ENCODE data around the gene CXXC5.
"Not testable (repeated sequence)": the region's sequence is repeated elsewhere in the genome, so short reads cannot be mapped to it uniquely, and the experiment has no call there.

CXXC5 gene

GRCh38 chr5:139710319-139711066 is 62.3 kb downstream of the CXXC5 start:
- Histone ChIP-seq H3K36me3 (ENCODE audit: control insufficient read depth, insufficient read depth, low read length) (no peaks in the 10 kb centered on the region), H3K27me3 (ENCODE audit: control insufficient read depth, insufficient read depth, low read length) (peaks cover 31% of the 10 kb centered on the region), H3K9me3 (ENCODE audit: control insufficient read depth, low read length) (no peaks in the 10 kb centered on the region), H3K4me3 (ENCODE audit: low read length) (no peak overlapping the region), H3K9ac (ENCODE audit: low read length) (no peak overlapping the region), H3K4me1 (ENCODE audit: control insufficient read depth, insufficient read depth, low read length) (peaks cover 46% of the 10 kb centered on the region)

GRCh38 chr5:139711067-139711905 is 63.1 kb downstream of the CXXC5 start:
- H3K36me3 ChIP-seq (ENCODE audit: control insufficient read depth, insufficient read depth, low read length): no peaks in the 10 kb centered on the region
- H3K4me3 ChIP-seq (ENCODE audit: low read length): peak overlapping the region; percentile 14
- peak overlapping the region; percentile 28 for H3K9ac ChIP-seq (ENCODE audit: low read length)
- H3K9me3 ChIP-seq (ENCODE audit: control insufficient read depth, low read length): no peaks in the 10 kb centered on the region
- peaks cover 31% of the 10 kb centered on the region for H3K27me3 ChIP-seq (ENCODE audit: control insufficient read depth, insufficient read depth, low read length)
- H3K4me1 ChIP-seq (ENCODE audit: control insufficient read depth, insufficient read depth, low read length): peaks cover 46% of the 10 kb centered on the region

DNA sequence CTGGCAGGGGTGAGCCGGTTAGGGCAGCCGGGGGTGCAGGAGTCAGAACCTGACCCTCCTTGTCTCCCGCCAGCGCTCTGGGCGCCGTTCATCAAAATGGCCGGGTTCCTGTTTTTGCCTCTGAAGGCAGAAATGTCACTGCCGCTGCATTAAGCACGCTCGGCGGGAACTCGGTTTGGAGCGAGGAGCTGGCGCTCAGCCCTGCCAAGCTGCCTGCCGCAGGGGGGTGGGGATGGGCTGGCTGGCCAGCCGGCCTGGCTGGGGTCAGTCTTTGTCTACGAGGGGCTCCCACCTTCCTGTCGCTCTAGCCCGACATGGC is 63.7 kb downstream of the CXXC5 start:
- Histone ChIP-seq H3K9me3 (ENCODE audit: control insufficient read depth, low read length) (no peaks in the 10 kb centered on the region), H3K4me3 (ENCODE audit: low read length) (peak overlapping the region; percentile 14), H3K9ac (ENCODE audit: low read length) (peak overlapping the region; percentile 28), H3K36me3 (ENCODE audit: control insufficient read depth, insufficient read depth, low read length) (no peaks in the 10 kb centered on the region), H3K4me1 (ENCODE audit: control insufficient read depth, insufficient read depth, low read length) (peaks cover 46% of the 10 kb centered on the region), H3K27me3 (ENCODE audit: control insufficient read depth, insufficient read depth, low read length) (peaks cover 31% of the 10 kb centered on the region)

- Histone ChIP-seq H3K9ac (ENCODE audit: low read length) (no peak overlapping the region), H3K4me1 (ENCODE audit: control insufficient read depth, insufficient read depth, low read length) (peaks cover 42% of the 10 kb centered on the region), H3K36me3 (ENCODE audit: control insufficient read depth, insufficient read depth, low read length) (no peaks in the 10 kb centered on the region), H3K4me3 (ENCODE audit: low read length) (no peak overlapping the region), H3K27me3 (ENCODE audit: control insufficient read depth, insufficient read depth, low read length) (peaks cover 31% of the 10 kb centered on the region), H3K9me3 (ENCODE audit: control insufficient read depth, low read length) (no peaks in the 10 kb centered on the region)
These were observed 64.3 kb downstream of the CXXC5 start for GRCh38 chr5:139712412-139712811.

- H3K9ac ChIP-seq (ENCODE audit: low read length); H3K36me3 ChIP-seq (ENCODE audit: control insufficient read depth, insufficient read depth, low read length); H3K4me3 ChIP-seq (ENCODE audit: low read length); H3K9me3 ChIP-seq (ENCODE audit: control insufficient read depth, low read length): not testable (repeated sequence)
- Histone ChIP-seq H3K4me1 (ENCODE audit: control insufficient read depth, insufficient read depth, low read length) (peaks cover 27% of the 10 kb centered on the region), H3K27me3 (ENCODE audit: control insufficient read depth, insufficient read depth, low read length) (peaks cover 31% of the 10 kb centered on the region)
These were observed 65.7 kb downstream of the CXXC5 start for GRCh38 chr5:139713898-139714297.

DNA sequence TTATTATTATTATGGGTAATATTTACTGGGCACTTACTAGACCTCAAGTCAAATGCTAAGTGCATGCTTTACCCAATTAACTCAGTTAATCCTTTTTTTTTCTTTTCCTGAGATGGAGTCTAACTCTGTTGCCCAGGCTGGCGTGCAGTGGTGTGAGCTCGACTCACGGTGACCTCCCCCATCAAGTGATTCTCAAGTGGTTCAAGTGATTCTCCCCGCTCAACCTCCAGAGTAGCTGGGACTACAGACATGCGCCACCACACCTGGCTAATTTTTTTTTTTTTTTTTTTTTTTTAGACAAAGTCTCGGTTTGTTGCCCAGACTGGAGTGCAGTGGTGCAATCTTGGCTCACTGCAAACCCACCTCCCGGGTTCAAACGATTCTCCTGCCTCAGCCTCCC is 69.1 kb downstream of the CXXC5 start:
- H3K4me3 ChIP-seq (ENCODE audit: low read length): no peak overlapping the region
- no peaks in the 10 kb centered on the region for H3K4me1 ChIP-seq (ENCODE audit: control insufficient read depth, insufficient read depth, low read length)
- H3K27me3 ChIP-seq (ENCODE audit: control insufficient read depth, insufficient read depth, low read length): peaks cover 12% of the 10 kb centered on the region
- no peak overlapping the region for H3K9ac ChIP-seq (ENCODE audit: low read length)
- H3K9me3 ChIP-seq (ENCODE audit: control insufficient read depth, low read length): no peaks in the 10 kb centered on the region
- no peaks in the 10 kb centered on the region for H3K36me3 ChIP-seq (ENCODE audit: control insufficient read depth, insufficient read depth, low read length)

DNA sequence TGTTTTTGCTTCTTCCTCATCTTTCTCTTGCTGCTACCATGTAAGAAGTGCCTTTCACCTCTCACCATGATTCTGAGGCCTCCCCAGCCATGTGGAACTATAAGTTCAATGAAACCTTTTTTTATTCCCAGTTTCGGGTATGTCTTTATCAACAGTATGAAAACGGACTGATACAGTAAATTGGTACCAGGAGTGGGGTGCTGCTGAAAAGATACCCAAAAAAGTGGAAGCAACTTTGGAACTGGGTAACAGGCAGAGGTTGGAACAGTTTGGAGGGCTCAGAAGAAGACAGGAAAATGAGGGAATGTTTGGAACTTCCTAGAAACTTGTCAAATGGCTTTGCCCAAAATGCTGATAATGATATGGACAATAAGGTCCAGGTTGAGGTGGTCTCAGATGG is 70.3 kb downstream of the CXXC5 start:
- not testable (repeated sequence) for H3K36me3 ChIP-seq (ENCODE audit: control insufficient read depth, insufficient read depth, low read length); H3K27me3 ChIP-seq (ENCODE audit: control insufficient read depth, insufficient read depth, low read length); H3K4me1 ChIP-seq (ENCODE audit: control insufficient read depth, insufficient read depth, low read length); H3K9me3 ChIP-seq (ENCODE audit: control insufficient read depth, low read length); H3K9ac ChIP-seq (ENCODE audit: low read length); H3K4me3 ChIP-seq (ENCODE audit: low read length)

DNA sequence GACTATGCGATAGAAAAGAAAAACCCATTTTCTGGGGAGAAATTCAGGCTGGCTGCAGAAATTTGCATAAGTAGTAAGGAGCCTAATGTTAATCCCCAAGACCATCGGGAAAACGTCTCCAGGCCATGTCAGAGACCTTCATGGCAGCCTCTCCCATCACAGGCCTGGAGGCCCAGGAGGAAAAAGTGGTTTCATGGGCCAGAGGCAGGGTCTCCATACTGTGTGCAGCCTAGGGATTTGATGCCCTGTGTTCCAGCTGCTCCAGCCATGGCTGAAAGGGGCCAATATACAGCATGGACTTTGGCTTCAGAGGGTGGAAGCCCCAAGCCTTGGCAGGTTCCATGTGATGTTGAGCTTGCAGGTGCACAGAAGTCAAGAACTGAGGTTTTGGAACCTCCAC is 71.8 kb downstream of the CXXC5 start:
- H3K4me1 ChIP-seq (ENCODE audit: control insufficient read depth, insufficient read depth, low read length); H3K9me3 ChIP-seq (ENCODE audit: control insufficient read depth, low read length); H3K4me3 ChIP-seq (ENCODE audit: low read length); H3K9ac ChIP-seq (ENCODE audit: low read length); H3K36me3 ChIP-seq (ENCODE audit: control insufficient read depth, insufficient read depth, low read length); H3K27me3 ChIP-seq (ENCODE audit: control insufficient read depth, insufficient read depth, low read length): not testable (repeated sequence)

DNA sequence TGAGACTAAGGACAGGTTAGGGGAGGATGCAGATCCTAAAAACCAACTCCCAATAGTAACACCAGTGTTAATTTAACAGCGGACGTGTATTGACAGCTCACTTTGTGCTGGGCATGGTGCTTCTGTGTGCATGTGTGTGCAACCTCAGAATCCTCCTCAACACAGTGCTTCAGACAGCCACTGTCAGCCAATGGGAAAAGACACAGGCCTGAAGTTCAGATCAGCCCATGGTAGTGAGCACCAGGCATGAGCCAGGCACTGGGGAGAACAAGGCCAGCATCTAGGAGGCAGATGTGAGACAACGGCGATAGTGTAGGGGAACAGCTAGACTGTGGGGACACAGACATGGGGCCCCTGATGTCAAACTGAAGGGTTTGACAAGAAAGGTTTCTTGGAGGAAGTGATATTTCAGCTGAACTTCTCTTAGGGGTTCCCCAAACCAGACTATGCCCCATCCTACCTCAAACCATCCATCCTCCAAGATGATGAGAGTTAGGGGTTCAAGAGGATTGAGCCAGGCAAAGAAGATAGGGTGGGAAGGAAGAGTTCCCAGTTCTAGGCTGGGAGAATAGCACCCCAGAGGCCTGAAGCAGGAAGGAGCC is 75.9 kb downstream of the CXXC5 start:
- no peak overlapping the region for H3K9ac ChIP-seq (ENCODE audit: low read length)
- no peaks in the 10 kb centered on the region for H3K9me3 ChIP-seq (ENCODE audit: control insufficient read depth, low read length)
- no peaks in the 10 kb centered on the region for H3K27me3 ChIP-seq (ENCODE audit: control insufficient read depth, insufficient read depth, low read length)
- H3K4me1 ChIP-seq (ENCODE audit: control insufficient read depth, insufficient read depth, low read length): no peaks in the 10 kb centered on the region
- no peaks in the 10 kb centered on the region for H3K36me3 ChIP-seq (ENCODE audit: control insufficient read depth, insufficient read depth, low read length)
- no peak overlapping the region for H3K4me3 ChIP-seq (ENCODE audit: low read length)

DNA sequence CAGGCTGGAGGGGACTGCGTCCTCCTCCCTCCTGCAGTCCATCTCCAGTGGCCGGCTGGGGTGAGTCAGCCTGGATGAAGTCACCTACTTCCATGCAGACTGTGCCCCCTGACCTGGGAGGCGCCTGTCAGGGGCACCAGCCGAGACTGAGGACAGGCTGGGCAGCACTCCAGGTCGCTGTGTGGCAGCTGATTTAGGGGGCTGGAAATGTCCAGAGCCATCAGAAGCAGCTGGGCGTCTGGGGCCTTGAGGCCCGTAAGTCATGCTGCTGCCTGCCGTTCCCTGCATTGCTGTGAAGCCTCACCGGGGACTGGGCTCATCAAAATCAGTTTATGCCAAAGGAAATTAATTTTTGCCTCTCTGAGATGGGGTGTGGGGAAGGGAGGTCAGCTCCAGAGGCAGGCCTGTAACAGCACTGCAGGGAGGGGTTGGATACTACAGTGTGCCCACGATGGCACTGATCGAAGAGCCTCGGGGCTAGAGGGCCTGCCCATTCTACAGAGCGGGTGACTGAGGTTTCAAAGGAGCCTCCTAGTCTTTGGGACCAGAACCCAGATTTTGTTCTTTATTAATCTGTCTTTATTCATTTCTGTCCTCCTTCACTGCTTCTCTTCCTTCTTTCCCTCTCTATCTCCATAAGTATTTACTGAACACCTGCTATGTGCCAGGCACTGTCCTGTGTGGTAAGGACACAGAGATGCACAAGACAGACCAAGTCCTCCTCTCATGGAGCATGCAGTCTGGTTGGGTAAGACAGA is 77.1 kb downstream of the CXXC5 start:
- Histone ChIP-seq H3K9me3 (ENCODE audit: control insufficient read depth, low read length) (no peaks in the 10 kb centered on the region), H3K9ac (ENCODE audit: low read length) (no peak overlapping the region), H3K36me3 (ENCODE audit: control insufficient read depth, insufficient read depth, low read length) (no peaks in the 10 kb centered on the region), H3K4me1 (ENCODE audit: control insufficient read depth, insufficient read depth, low read length) (no peaks in the 10 kb centered on the region), H3K4me3 (ENCODE audit: low read length) (no peak overlapping the region), H3K27me3 (ENCODE audit: control insufficient read depth, insufficient read depth, low read length) (no peaks in the 10 kb centered on the region)

GRCh38 chr5:139726248-139726647 is 78.1 kb downstream of the CXXC5 start:
- Histone ChIP-seq H3K9ac (ENCODE audit: low read length) (no peak overlapping the region), H3K9me3 (ENCODE audit: control insufficient read depth, low read length) (no peaks in the 10 kb centered on the region), H3K27me3 (ENCODE audit: control insufficient read depth, insufficient read depth, low read length) (no peaks in the 10 kb centered on the region), H3K36me3 (ENCODE audit: control insufficient read depth, insufficient read depth, low read length) (no peaks in the 10 kb centered on the region), H3K4me1 (ENCODE audit: control insufficient read depth, insufficient read depth, low read length) (no peaks in the 10 kb centered on the region), H3K4me3 (ENCODE audit: low read length) (no peak overlapping the region)

DNA sequence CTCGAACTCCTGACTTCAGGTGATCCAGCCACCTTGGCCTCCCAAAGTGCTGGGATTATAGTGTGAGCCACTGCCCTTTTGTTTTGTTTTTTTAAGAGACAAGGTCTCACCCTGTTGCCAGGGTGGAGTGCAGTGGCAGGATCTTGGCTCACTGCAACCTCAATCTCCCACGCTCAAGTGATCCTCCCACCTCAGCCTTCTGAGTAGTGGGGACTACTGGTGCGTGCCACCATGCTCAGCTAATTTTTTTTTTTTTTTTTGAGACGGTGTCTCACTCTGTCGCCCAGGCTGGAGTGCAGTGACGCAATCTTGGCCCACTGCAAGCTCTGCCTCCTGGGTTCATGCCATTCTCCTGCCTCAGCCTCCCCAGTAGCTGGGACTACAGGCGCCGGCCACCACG is 79.5 kb downstream of the CXXC5 start:
- not testable (repeated sequence) for H3K4me1 ChIP-seq (ENCODE audit: control insufficient read depth, insufficient read depth, low read length); H3K27me3 ChIP-seq (ENCODE audit: control insufficient read depth, insufficient read depth, low read length); H3K4me3 ChIP-seq (ENCODE audit: low read length); H3K9me3 ChIP-seq (ENCODE audit: control insufficient read depth, low read length); H3K9ac ChIP-seq (ENCODE audit: low read length); H3K36me3 ChIP-seq (ENCODE audit: control insufficient read depth, insufficient read depth, low read length)
